GM18498 (cell line): ENCODE results near the gene MRPS23.

ENCODE experiments used
- ATAC-seq: cut with Tn5 transposase; IDR thresholded peaks from one replicate; pipeline ENCODE4 v1.9.1; 2021; ENCODE audit warnings: mild to moderate bottlenecking, moderate library complexity; ENCODE audit not compliant: unreplicated experiment

The MRPS23 gene

DNA sequence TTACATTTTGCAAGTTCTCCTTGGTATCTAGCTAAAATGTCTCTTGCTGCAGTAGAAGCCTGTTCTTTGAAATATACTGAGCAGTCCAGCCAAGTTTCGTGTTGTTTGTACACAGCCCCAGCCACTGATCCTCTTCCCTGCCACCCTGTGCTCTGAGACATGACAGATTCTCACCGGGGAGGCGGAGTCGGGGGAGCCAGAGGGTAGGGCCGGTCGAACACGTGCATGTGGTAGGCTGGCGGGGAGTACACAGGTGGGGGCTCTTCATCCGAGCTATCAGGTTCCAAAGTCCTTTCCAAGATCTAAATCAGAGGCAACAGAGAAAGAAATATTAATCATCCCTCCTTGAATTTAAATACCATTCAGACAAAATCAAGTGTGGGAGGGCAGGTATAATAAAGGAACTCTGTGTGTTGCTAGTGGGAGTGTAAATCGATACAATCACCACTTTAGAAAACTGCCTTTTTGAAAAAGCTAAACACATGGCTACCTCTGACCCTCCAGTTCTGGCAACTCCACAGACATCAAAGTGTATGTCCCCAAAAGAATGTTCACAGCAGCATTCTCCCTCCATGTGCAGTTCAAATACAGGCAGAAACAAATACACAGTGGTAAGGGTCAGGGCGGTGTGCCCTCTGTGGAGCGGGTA, 29.7 kb upstream of the MRPS23 start:
- no peak for ATAC-seq

DNA sequence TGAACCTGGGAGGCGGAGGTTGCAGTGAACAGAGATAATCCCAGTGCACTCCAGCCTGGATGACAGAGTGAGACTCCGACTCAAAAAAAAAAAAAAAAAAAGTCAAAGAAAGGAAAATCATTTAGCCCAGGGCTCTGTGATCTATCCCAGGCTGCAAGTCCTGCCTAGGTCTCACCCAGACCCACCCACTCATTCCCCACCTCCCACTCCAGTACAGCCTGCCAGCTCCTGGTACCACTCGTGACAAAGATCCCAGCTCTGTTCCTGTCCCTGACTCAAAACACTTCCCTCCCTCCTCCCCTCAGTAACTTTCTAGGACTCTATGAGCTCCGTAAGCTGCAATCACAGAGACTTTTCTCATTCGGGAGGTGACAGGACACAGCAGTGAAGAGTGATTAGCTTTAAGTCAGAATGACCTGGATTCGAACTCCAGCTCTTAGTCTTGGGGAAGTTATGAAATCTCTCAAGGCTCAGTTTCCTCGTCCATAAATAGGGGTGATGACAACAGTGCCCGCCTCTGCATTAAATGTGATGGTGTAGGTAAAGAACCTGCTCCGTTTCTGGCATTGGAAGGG, 28.0 kb upstream of the MRPS23 start:
- ATAC-seq, result no peak

DNA sequence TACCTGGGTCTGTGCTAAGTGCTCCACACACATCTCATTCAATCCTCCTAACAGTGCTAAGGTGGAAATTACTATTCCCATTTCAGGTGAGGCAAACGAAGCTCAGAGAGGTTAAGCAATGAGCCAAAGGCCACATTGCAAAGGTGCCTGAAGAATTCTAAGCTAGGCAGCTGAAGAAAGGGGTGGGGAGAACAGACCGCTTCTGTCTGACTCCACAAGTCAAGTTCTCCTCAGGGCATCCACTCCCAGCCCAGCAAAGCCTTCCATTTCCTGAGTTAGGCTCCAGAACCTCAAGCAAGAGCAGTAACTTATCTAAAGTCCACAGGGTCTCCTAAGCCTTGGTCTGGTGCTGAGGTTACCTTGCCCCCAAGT, 27.0 kb upstream of the MRPS23 start:
- no peak for ATAC-seq

- ATAC-seq, result no peak
Observed at GRCh38 chr17:57876023-57876865, 26.4 kb upstream of the MRPS23 start.

- ATAC-seq, result no peak
Observed at GRCh38 chr17:57875290-57876022, 25.6 kb upstream of the MRPS23 start.

GRCh38 chr17:57874434-57875289, 24.8 kb upstream of the MRPS23 start:
- no peak for ATAC-seq

GRCh38 chr17:57874058-57874419, 24.2 kb upstream of the MRPS23 start:
- ATAC-seq, result no peak

GRCh38 chr17:57873261-57874057, 23.6 kb upstream of the MRPS23 start:
- ATAC-seq, result no peak

DNA sequence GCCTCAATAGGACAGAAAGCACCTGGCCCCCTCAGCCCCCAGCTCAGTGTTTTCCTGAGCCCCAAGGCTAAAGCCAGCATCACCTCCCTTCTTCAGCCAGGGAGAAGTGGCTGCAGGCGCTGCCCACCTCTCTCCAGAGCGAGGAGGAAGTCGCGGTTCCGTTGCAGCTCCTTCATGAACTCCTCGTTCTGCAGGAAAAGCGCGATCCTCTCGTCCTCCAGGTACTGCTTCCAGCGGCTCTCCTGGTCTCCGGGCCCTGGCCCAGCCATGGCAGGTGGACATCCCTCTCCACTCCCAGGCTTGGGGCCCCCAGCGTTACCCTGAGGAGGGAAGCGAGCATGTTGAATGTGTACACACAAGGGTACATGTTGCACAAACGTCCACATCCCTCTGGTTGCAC, 22.7 kb upstream of the MRPS23 start:
- no peak for ATAC-seq

DNA sequence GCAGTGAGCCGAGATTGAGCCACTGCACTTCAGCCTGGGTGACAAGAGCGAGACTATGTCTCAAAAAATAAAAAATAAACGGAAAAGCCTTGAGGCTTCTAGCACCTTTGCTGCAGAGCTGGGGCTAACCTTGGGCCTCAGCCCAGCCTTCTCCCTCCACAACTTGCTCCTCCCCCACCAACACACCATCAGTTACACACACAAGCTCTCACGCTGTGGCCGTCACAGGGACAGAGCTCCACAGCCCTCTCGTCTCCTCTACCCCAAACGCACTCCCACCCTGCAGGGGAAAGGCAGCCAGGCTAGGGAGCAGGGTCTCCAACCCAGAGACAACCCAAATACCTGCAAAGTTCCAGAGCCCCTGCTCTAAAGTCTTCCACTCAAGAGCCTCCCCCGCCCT, 22.0 kb upstream of the MRPS23 start:
- ATAC-seq, result no peak

GRCh38 chr17:57871155-57871554, 21.3 kb upstream of the MRPS23 start:
- no peak for ATAC-seq

- ATAC-seq, result no peak
Observed at GRCh38 chr17:57870283-57870635, 20.4 kb upstream of the MRPS23 start.

- no peak for ATAC-seq
Observed at GRCh38 chr17:57869617-57870282, 19.9 kb upstream of the MRPS23 start.

DNA sequence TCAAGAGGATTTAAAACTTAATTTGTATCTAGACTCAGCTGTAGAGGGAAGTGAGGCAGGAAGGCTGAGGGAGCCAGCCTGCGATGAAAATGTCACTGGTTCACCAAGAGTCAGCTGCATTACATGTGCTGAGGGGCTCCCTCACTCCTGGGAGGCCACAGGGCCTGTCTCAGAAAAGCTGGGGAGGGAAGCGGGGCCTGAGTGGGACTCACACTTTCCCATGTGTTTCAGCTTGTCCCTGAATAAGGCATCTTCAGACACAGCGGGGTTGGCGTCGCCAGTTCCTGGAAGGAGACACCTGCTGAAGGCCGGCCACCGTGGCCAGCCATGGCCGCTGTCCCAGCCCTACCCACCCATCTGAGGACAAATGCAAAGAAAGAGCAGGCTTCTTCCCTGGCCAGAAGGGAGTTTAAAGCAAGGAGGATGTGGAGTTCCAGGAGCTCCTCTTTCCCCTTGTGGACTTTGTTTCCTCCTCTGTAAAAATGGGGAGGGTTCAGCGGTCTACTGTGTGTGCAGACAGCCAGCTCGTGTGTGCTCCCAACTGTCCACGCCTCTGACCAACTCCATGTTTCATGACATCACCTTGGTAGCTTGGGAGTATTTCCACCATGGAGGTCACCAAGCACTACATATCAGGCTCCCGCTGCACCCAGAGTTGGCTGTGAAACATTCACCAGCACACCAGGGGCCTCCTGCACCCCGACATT, 19.2 kb upstream of the MRPS23 start:
- ATAC-seq, result no peak

- peak; percentile 84 for ATAC-seq
Observed at GRCh38 chr17:57868007-57868909, 18.4 kb upstream of the MRPS23 start.

- ATAC-seq, result no peak
Observed at GRCh38 chr17:57867126-57867525, 17.3 kb upstream of the MRPS23 start.

DNA sequence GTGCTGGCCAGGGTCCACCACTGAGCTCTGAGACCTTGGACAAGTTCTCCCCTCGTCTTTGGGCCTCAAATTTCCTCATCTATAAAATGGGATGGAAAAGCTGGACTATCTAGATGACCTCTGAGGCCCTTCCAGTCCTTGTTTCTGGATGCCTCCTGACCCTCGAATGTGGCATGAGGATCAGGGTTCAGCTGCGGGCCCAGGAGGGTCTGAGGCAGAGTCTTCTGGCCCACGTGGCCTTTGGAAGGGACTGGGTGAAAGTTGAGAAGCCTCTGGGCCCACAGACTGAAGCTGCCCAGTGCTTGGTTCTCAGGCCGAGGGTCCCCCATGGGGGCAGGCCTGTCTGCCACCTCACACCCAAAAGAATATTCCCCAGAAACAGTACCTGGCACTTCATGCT, 16.9 kb upstream of the MRPS23 start:
- ATAC-seq, result no peak

DNA sequence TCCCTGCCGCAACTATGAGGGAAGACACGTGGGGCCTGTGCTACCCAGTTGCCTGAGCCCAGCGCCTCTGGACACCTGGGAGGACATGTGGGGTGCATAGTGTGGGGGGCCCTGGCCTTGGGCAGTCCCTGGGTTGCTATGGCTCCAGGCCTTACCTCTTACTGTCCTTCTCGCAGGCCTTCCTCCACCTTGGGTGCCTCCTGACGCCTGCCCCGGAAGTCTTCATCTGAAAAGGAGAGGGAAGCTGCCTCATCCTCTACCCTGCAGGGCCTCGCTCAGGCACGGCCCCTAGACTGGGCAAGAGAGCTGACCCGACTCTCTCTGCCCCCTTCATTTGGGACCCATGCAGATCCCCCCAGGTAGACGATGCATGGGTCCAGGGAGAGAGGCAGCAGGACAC, 16.5 kb upstream of the MRPS23 start:
- ATAC-seq, result no peak
